BJ (cell line): ENCODE results near the gene PTHLH. TPM values are rescaled to one million over a fixed set of nuclear protein-coding genes. Genes with fewer than 3 reads are reported as not detected.

Source experiments
- CTCF ChIA-PET: fragments of 350-600 bp; formaldehyde crosslinking; extraction: SDS; loops from one replicate; lab custom pipeline; 2021; ENCODE audit warnings: antibody characterized with exemption, inconsistent platforms; lab: Yijun Ruan, JAX
- POLR2A ChIA-PET: fragments of 300-600 bp; sonication (Branson Sonifier 250); formaldehyde crosslinking; extraction: SDS; loops from one replicate; lab custom pipeline; 2021; ENCODE audit warnings: antibody characterized with exemption; lab: Charles Lee
- DNase-seq: peaks from one replicate; pipeline ENCODE4 v3.0.0-alpha.2; 2011; ENCODE audit warnings: low read depth
- H3K27me3 ChIP-seq: 2 replicates; pipeline ENCODE4 v1.6.0; 2011; ENCODE audit warnings: low read length; ENCODE audit not compliant: control insufficient read depth, insufficient read depth
- H3K36me3 ChIP-seq: 2 replicates; pipeline ENCODE4 v1.5.1; 2011; ENCODE audit warnings: low read length; ENCODE audit not compliant: control insufficient read depth, insufficient read depth
- H3K4me3 ChIP-seq: 2 replicates; pipeline ENCODE4 v1.5.1; 2011; ENCODE audit warnings: low read depth, mild to moderate bottlenecking, control low read depth, low read length
- polyA plus RNA-seq: library from polyadenylated mRNA; depleted of rRNA; stranded (reverse); fragments of >200 nt; gene quantifications from 2 replicates; pipeline ENCODE4 v1.2.3, GENCODE V29; 2011
- TF ChIP-seq, protein P1 (sequence below): IDR thresholded peaks from 2 replicates; pipeline ENCODE4 v1.5.1; 2011; ENCODE audit warnings: low read depth, mild to moderate bottlenecking, control low read depth, inconsistent platforms, low read length, moderate library complexity; ENCODE audit not compliant: insufficient read depth

Gene PTHLH
- polyA plus RNA-seq, 1 experiment = 0.22 TPM

GRCh38 chr12:27952510-27952909 is 20.0 kb downstream of the PTHLH start:
- TF ChIP-seq, protein P1, sequence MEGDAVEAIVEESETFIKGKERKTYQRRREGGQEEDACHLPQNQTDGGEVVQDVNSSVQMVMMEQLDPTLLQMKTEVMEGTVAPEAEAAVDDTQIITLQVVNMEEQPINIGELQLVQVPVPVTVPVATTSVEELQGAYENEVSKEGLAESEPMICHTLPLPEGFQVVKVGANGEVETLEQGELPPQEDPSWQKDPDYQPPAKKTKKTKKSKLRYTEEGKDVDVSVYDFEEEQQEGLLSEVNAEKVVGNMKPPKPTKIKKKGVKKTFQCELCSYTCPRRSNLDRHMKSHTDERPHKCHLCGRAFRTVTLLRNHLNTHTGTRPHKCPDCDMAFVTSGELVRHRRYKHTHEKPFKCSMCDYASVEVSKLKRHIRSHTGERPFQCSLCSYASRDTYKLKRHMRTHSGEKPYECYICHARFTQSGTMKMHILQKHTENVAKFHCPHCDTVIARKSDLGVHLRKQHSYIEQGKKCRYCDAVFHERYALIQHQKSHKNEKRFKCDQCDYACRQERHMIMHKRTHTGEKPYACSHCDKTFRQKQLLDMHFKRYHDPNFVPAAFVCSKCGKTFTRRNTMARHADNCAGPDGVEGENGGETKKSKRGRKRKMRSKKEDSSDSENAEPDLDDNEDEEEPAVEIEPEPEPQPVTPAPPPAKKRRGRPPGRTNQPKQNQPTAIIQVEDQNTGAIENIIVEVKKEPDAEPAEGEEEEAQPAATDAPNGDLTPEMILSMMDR = no peak
- Histone ChIP-seq H3K36me3 (no peaks in the 10 kb centered on the region), H3K4me3 (no peak overlapping the region), H3K27me3 (no peaks in the 10 kb centered on the region)
- DNase-seq = no peak
- POLR2A ChIA-PET = no interaction called here
- CTCF ChIA-PET = interaction anchor here (0.8 to 2.0 kb wide), 4 partner anchors 10 to 921 kb away, joined by 3 to 5 read pairs (median 4); no protein-coding TSS in a partner anchor

GRCh38 chr12:27951898-27952297 is 20.6 kb downstream of the PTHLH start:
- TF ChIP-seq, protein P1 = no peak
- Histone ChIP-seq H3K36me3 (no peaks in the 10 kb centered on the region), H3K27me3 (no peaks in the 10 kb centered on the region), H3K4me3 (no peak overlapping the region)
- CTCF ChIA-PET = interaction anchor here (1.2 to 2.0 kb wide), 2 partner anchors 11 to 219 kb away, joined by 3 to 5 read pairs; no protein-coding TSS in a partner anchor
- POLR2A ChIA-PET = no interaction called here
- DNase-seq = no peak

- TF ChIP-seq, protein P1 = no peak
- ChIA-PET POLR2A (no interaction called here), CTCF (interaction anchor here (1.2 to 2.1 kb wide), 2 partner anchors 11 to 92 kb away, joined by 4 to 8 read pairs; no protein-coding TSS in a partner anchor)
- no peak for DNase-seq
- H3K27me3 ChIP-seq = no peaks in the 10 kb centered on the region
- H3K4me3 ChIP-seq = no peak overlapping the region
- no peaks in the 10 kb centered on the region for H3K36me3 ChIP-seq
Observed at GRCh38 chr12:27946421-27946820, 26.1 kb downstream of the PTHLH start.

GRCh38 chr12:27940756-27941402 is 31.7 kb downstream of the PTHLH start:
- Histone ChIP-seq H3K36me3 (no peaks in the 10 kb centered on the region), H3K27me3 (no peaks in the 10 kb centered on the region), H3K4me3 (no peak overlapping the region)
- DNase-seq = no peak
- POLR2A ChIA-PET = interaction anchor here (0.6 kb wide), 2 partner anchors 206 to 333 kb away, joined by 3 read pairs; no protein-coding TSS in a partner anchor
- CTCF ChIA-PET = interaction anchor here (0.6 to 2.9 kb wide), 32 partner anchors 9 to 233 kb away, joined by 3 to 21 read pairs (median 4); partner anchors contain the start of genes KLHL42 and MANSC4
- TF ChIP-seq, protein P1 = peak; percentile 86

DNA sequence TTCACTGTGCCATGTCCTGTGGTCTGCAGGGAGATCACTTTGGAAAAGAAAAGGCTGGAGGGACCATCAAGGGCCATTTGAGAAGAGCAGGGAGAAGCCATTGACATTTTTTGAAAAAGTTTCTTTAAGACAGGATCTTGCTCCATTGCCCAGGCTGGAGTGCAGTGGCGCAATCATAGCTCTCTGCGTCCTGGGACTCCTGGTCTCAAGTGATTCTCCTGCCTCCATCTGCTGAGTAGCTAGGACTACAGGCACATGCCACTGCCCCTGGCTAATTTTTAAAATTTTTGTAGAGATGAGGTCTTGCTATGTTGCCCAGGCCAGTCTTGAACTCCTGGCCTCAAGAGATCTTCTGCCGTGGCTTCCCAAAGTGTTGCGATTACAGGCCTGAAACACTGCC is 32.3 kb downstream of the PTHLH start:
- TF ChIP-seq, protein P1 = no peak
- ChIA-PET POLR2A (no interaction called here), CTCF (interaction anchor here (0.7 to 2.9 kb wide), 24 partner anchors 9 to 233 kb away, joined by 3 to 21 read pairs (median 4); partner anchors contain the start of genes KLHL42 and MANSC4)
- Histone ChIP-seq H3K4me3 (no peak overlapping the region), H3K36me3 (no peaks in the 10 kb centered on the region), H3K27me3 (no peaks in the 10 kb centered on the region)
- DNase-seq = no peak
